Bronchus fibroblast of lung (primary cell): ENCODE results near the gene FCSK. TPM values are rescaled to one million over a fixed set of nuclear protein-coding genes. Genes with fewer than 3 reads are reported as not detected.

Experiments used
- total RNA-seq: library from RNA; depleted of rRNA; stranded (reverse); fragments of >200 nt; gene quantifications from 2 replicates; pipeline ENCODE4 v1.2.3, GENCODE V29; 2015

FCSK gene
- total RNA-seq = 5.5 and 6.7 TPM in 2 replicates

GRCh38 chr16:70454222-70455034 is at the start of gene FCSK:
TSS of gene FCSK (plus strand) at chr16:70454595. CDS start at chr16:70463191, 8,596 bp downstream.

GRCh38 chr16:70438969-70439862 is 15.2 kb upstream of the FCSK start, which contains the start of gene ST3GAL2:
TSS of gene ST3GAL2 (minus strand) at chr16:70439100. CDS start at chr16:70398530, 40,570 bp downstream.

GRCh38 chr16:70523076-70523742 is 68.8 kb downstream of the FCSK start, which contains the start of gene COG4:
TSS of gene COG4 (minus strand) at chr16:70523554. CDS start at chr16:70523543, 11 bp downstream.

GRCh38 chr16:70523743-70524398 is 69.5 kb downstream of the FCSK start, which contains the start of gene SF3B3:
TSS of gene SF3B3 (plus strand) at chr16:70523816. CDS start at chr16:70526657, 2,841 bp downstream.

Other genes starting within 250 kb of the FCSK start
- 15.5 and 17.8 TPM in 2 replicates for gene EXOSC6, start 202.7 kb upstream of the FCSK start, total RNA-seq
- 154 and 166 TPM in 2 replicates for gene AARS1, start 165.1 kb upstream of the FCSK start, total RNA-seq
- 35.0 and 38.4 TPM in 2 replicates for gene DDX19B, start 155.4 kb upstream of the FCSK start, total RNA-seq
- 34.5 and 35.2 TPM in 2 replicates for gene DDX19A, start 107.7 kb upstream of the FCSK start, total RNA-seq
- gene ST3GAL2, start 15.5 kb upstream of the FCSK start, total RNA-seq = 14.5 and 18.0 TPM in 2 replicates
- 60.8 and 77.3 TPM in 2 replicates for gene COG4, start 69.0 kb downstream of the FCSK start, total RNA-seq
- gene SF3B3, start 69.2 kb downstream of the FCSK start, total RNA-seq = 130 and 144 TPM in 2 replicates
- 0.84 and 1.9 TPM in 2 replicates for gene IL34, start 192.0 kb downstream of the FCSK start, total RNA-seq
- 75.5 and 76.1 TPM in 2 replicates for gene MTSS2, start 231.5 kb downstream of the FCSK start, total RNA-seq